CD4-positive, alpha-beta T cell treated with Interleukin-6 at 100 ng/mL for 8 hours (primary cell): ENCODE results near the gene LHX3.
A peak's percentile ranks its signal among the peaks of the same experiment; 100 is the strongest.

Experiments
- DNase-seq: peaks from one replicate; pipeline ENCODE4 v3.0.0-alpha.2; 2020; ENCODE audit warnings: mixed read lengths, low spot score

The LHX3 gene

GRCh38 chr9:136226680-136227407 is 21.9 kb upstream of the LHX3 start:
- DNase-seq, result no peak

- peak; percentile 56 for DNase-seq
Measured at GRCh38 chr9:136225748-136226679, 21.1 kb upstream of the LHX3 start.

- DNase-seq, result peak; percentile 12
Measured at GRCh38 chr9:136225366-136225747, 20.4 kb upstream of the LHX3 start.

- no peak for DNase-seq
Measured at GRCh38 chr9:136223871-136224640, 19.1 kb upstream of the LHX3 start.

GRCh38 chr9:136222906-136223285 is 18.0 kb upstream of the LHX3 start:
- no peak for DNase-seq

- no peak for DNase-seq
Measured at GRCh38 chr9:136222166-136222905, 17.4 kb upstream of the LHX3 start.

GRCh38 chr9:136220017-136220729 is 15.2 kb upstream of the LHX3 start:
- DNase-seq, result peak; percentile 17

GRCh38 chr9:136219276-136219675 is 14.3 kb upstream of the LHX3 start:
- no peak for DNase-seq

GRCh38 chr9:136218673-136219072 is 13.7 kb upstream of the LHX3 start:
- DNase-seq, result no peak

GRCh38 chr9:136218271-136218670 is 13.3 kb upstream of the LHX3 start:
- DNase-seq, result no peak

- no peak for DNase-seq
Measured at GRCh38 chr9:136216541-136217244, 11.8 kb upstream of the LHX3 start.

- no peak for DNase-seq
Measured at GRCh38 chr9:136213733-136214132, 8.8 kb upstream of the LHX3 start.

- no peak for DNase-seq
Measured at GRCh38 chr9:136212345-136212950, 7.5 kb upstream of the LHX3 start.

- DNase-seq, result no peak
Measured at GRCh38 chr9:136211441-136212344, 6.8 kb upstream of the LHX3 start.

- DNase-seq, result no peak
Measured at GRCh38 chr9:136211006-136211405, 6.1 kb upstream of the LHX3 start.

GRCh38 chr9:136210276-136210675 is 5.3 kb upstream of the LHX3 start:
- DNase-seq, result no peak

- DNase-seq, result no peak
Measured at GRCh38 chr9:136209786-136210185, 4.9 kb upstream of the LHX3 start.

- DNase-seq, result peak; percentile 3
Measured at GRCh38 chr9:136209232-136209631, 4.3 kb upstream of the LHX3 start.

GRCh38 chr9:136208675-136209074 is 3.7 kb upstream of the LHX3 start:
- no peak for DNase-seq
